ENCODE measurements around the gene OR13C3. TPM values are rescaled to one million over a fixed set of nuclear protein-coding genes. Genes with fewer than 3 reads are reported as not detected.
"Not testable (repeated sequence)": the region's sequence is repeated elsewhere in the genome, so short reads cannot be mapped to it uniquely, and the experiment has no call there.

Gene OR13C3
- total and polyA plus RNA-seq, 4 donors, result not detected

- intact Hi-C loops (cut with DNase I), result no loop called here
Observed at GRCh38 chr9:104553261-104553660, 16.6 kb upstream of the OR13C3 start.

GRCh38 chr9:104544644-104545043, 8.0 kb upstream of the OR13C3 start:
- Histone ChIP-seq H3K4me1 (ENCODE audit: control insufficient read depth in 1 of 2, insufficient read depth in 2 of 2, low read length in 2 of 2) (no peaks in the 10 kb centered on the region), H3K9me3 (ENCODE audit: control insufficient read depth, low read length) (peaks cover 2% of the 10 kb centered on the region), H3K27me3 (ENCODE audit: control insufficient read depth in 1 of 2, insufficient read depth in 2 of 2, low read length in 1 of 2) (no peaks in the 10 kb centered on the region), H3K27ac (ENCODE audit: low read depth in 1 of 2, low read length in 2 of 2) (no peak overlapping the region), H3K4me3 (ENCODE audit: low read length in 2 of 2) (no peak overlapping the region), H3K36me3 (ENCODE audit: control insufficient read depth in 1 of 2, insufficient read depth in 2 of 2, low read length in 1 of 2) (no peaks in the 10 kb centered on the region)
- no peak for ATAC-seq (ENCODE audit: low FRiP score)
- DNase-seq, result no peak
- intact Hi-C loops (cut with DNase I), result no loop called here
- 89% methylated on average over 4 of the region's 4 CpGs for WGBS, 2 donors

More at GRCh38 chr9:104553261-104553660, 16.6 kb upstream of the OR13C3 start:
- Histone ChIP-seq H3K4me3 (ENCODE audit: low read length in 2 of 2) (no peak overlapping the region), H3K4me1 (ENCODE audit: control insufficient read depth in 1 of 2, insufficient read depth in 2 of 2, low read length in 2 of 2) (no peaks in the 10 kb centered on the region), H3K9me3 (ENCODE audit: control insufficient read depth, low read length) (peaks cover 2% of the 10 kb centered on the region), H3K27ac (ENCODE audit: low read depth in 1 of 2, low read length in 2 of 2) (no peak overlapping the region), H3K27me3 (ENCODE audit: control insufficient read depth in 1 of 2, insufficient read depth in 2 of 2, low read length in 1 of 2) (no peaks in the 10 kb centered on the region), H3K36me3 (ENCODE audit: control insufficient read depth in 1 of 2, insufficient read depth in 2 of 2, low read length in 1 of 2) (no peaks in the 10 kb centered on the region)
- WGBS, 2 donors, result 27 to 29% methylated on average over 1 of the region's 1 CpG
- no peak for ATAC-seq (ENCODE audit: low FRiP score)
- no peak for DNase-seq

DNA sequence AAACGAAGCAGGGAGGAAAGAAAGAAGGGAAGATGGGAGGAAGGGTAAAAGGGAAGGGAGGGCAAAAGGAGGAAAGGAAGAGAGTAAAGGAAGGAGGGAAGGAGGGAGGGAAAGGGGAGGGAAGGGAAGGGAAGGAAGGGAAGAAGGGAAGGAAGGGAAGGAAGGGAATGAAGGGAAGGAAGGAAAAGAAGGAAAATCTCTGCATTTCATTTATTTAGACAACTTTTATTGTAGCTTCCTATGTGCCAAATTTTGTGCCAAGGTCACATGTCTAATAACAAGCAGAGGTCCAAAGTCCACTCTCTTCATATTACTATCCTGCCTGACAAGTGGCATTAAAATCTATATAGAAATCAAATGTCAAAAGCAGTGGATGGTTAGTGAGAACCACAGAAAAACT, 2.6 kb upstream of the OR13C3 start:
- DNase-seq, result no peak
- no peak overlapping the region for H3K27ac ChIP-seq (ENCODE audit: low read depth in 1 of 2, low read length in 2 of 2)
- H3K4me3 ChIP-seq (ENCODE audit: low read length in 2 of 2), result no peak overlapping the region
- WGBS, 2 donors, result 40 to 47% methylated on average over 1 of the region's 1 CpG
- no peaks in the 10 kb centered on the region for H3K36me3 ChIP-seq (ENCODE audit: control insufficient read depth in 1 of 2, insufficient read depth in 2 of 2, low read length in 1 of 2)
- no peak for ATAC-seq (ENCODE audit: low FRiP score)
- H3K4me1 ChIP-seq (ENCODE audit: control insufficient read depth in 1 of 2, insufficient read depth in 2 of 2, low read length in 2 of 2), result no peaks in the 10 kb centered on the region
- no peaks in the 10 kb centered on the region for H3K27me3 ChIP-seq (ENCODE audit: control insufficient read depth in 1 of 2, insufficient read depth in 2 of 2, low read length in 1 of 2)
- intact Hi-C loops (cut with DNase I), result no loop called here
- no peaks in the 10 kb centered on the region for H3K9me3 ChIP-seq (ENCODE audit: control insufficient read depth, low read length)

DNA sequence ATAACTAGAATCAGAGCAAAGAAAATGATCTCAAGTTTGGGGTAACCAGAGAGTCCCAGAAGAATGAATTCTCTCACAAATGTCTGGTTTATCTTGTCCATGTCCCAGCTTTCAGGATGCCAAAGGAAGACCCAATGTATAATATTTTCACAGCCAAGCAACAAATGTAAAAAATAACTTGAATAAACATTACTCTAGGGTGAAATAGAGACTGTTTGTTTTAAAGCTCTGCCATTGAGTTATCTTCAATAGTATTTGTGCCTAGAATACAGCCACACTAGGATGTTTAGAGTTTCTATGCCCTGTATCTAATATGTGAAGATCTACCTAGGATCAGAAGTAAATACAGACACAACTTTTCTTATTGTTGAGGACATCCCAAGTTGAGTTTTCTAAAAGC, 9.5 kb downstream of the OR13C3 start, which contains the start of gene OR13C4:
TSS of gene OR13C4 (minus strand) at position 101 of the 400 bp plus-strand sequence. CDS start at position 101, 0 bp downstream.
- H3K4me1 ChIP-seq (ENCODE audit: control insufficient read depth in 1 of 2, insufficient read depth in 2 of 2, low read length in 2 of 2), result no peaks in the 10 kb centered on the region
- H3K27ac ChIP-seq (ENCODE audit: low read depth in 1 of 2, low read length in 2 of 2), result no peak within 1 kb of the TSS
- H3K27me3 ChIP-seq (ENCODE audit: control insufficient read depth in 1 of 2, insufficient read depth in 2 of 2, low read length in 1 of 2), result no peaks in the 10 kb centered on the region
- no peak for ATAC-seq (ENCODE audit: low FRiP score)
- intact Hi-C loops (cut with DNase I), result no loop called here
- H3K36me3 ChIP-seq (ENCODE audit: control insufficient read depth in 1 of 2, insufficient read depth in 2 of 2, low read length in 1 of 2), result no peaks in the 10 kb centered on the region
- no peaks in the 10 kb centered on the region for H3K9me3 ChIP-seq (ENCODE audit: control insufficient read depth, low read length)
- no peak within 1 kb of the TSS for H3K4me3 ChIP-seq (ENCODE audit: low read length in 2 of 2)
- DNase-seq, result no peak

DNA sequence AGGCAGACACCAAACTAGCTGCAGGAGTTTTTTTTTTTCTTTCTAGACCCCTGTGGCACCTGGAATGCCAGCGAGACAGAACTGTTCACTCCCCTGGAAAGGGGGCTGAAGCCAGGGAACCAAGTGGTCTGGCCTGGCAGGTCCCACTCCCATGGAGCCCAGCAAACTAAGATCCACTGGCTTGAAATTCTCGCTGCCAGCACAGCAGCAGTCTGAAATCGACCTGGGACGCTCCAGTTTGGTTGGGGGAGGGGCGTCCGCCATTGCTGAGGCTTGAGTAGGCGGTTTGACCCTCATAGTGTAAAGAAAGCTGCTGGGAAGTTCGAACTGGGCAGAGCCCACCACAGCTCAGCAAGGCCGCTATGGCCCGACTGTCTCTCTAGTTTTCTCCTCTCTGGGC, 16.4 kb downstream of the OR13C3 start:
- 85 to 87% methylated on average over 10 of the region's 10 CpGs for WGBS, 2 donors
- H3K27me3 ChIP-seq (ENCODE audit: control insufficient read depth in 1 of 2, insufficient read depth in 2 of 2, low read length in 1 of 2); H3K36me3 ChIP-seq (ENCODE audit: control insufficient read depth in 1 of 2, insufficient read depth in 2 of 2, low read length in 1 of 2); H3K4me3 ChIP-seq (ENCODE audit: low read length in 2 of 2); H3K9me3 ChIP-seq (ENCODE audit: control insufficient read depth, low read length); ATAC-seq (ENCODE audit: low FRiP score); H3K4me1 ChIP-seq (ENCODE audit: control insufficient read depth in 1 of 2, insufficient read depth in 2 of 2, low read length in 2 of 2); H3K27ac ChIP-seq (ENCODE audit: low read depth in 1 of 2, low read length in 2 of 2); intact Hi-C loops (cut with DNase I); DNase-seq: not testable (repeated sequence)

GRCh38 chr9:104514901-104515300, 21.8 kb downstream of the OR13C3 start:
- Histone ChIP-seq H3K27me3 (ENCODE audit: control insufficient read depth in 1 of 2, insufficient read depth in 2 of 2, low read length in 1 of 2) (no peaks in the 10 kb centered on the region), H3K27ac (ENCODE audit: low read depth in 1 of 2, low read length in 2 of 2) (no peak overlapping the region), H3K36me3 (ENCODE audit: control insufficient read depth in 1 of 2, insufficient read depth in 2 of 2, low read length in 1 of 2) (no peaks in the 10 kb centered on the region), H3K9me3 (ENCODE audit: control insufficient read depth, low read length) (no peaks in the 10 kb centered on the region), H3K4me3 (ENCODE audit: low read length in 2 of 2) (no peak overlapping the region), H3K4me1 (ENCODE audit: control insufficient read depth in 1 of 2, insufficient read depth in 2 of 2, low read length in 2 of 2) (no peaks in the 10 kb centered on the region)
- ATAC-seq (ENCODE audit: low FRiP score) (no peak), DNase-seq (no peak)
- 70 to 76% methylated on average over 5 of the region's 5 CpGs for WGBS, 2 donors
- intact Hi-C loops (cut with DNase I), result no loop called here

DNA sequence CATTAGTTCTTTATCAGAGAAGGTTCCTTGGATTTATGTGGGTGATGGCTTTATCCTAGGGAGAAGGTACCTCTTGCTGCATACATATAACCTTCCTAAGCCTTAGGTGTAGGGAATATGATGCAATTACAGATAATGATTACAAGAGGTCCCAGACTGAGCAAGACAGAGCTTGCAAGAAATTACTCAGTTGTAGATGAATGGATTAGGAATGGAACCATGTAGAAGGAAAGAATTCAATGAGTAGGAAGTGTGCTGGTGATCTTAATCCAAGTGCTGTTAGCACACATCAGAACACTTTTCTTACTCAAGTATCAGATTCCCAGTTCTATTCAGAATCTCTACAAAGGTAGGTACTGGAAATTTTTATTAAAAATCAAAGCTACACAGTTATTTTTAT, 30.1 kb downstream of the OR13C3 start:
- intact Hi-C loops (cut with DNase I), result no loop called here

GRCh38 chr9:104503963-104504362, 32.7 kb downstream of the OR13C3 start, which contains the start of gene OR13F1:
Gene OR13F1, plus strand, starts transcription at chr9:104504263. Its CDS starts 0 bp downstream, at chr9:104504263.
- no peaks in the 10 kb centered on the region for H3K27me3 ChIP-seq (ENCODE audit: control insufficient read depth in 1 of 2, insufficient read depth in 2 of 2, low read length in 1 of 2)
- intact Hi-C loops (cut with DNase I), result no loop called here
- H3K27ac ChIP-seq (ENCODE audit: low read depth in 1 of 2, low read length in 2 of 2), result no peak within 1 kb of the TSS
- 84 to 87% methylated on average over 5 of the region's 5 CpGs for WGBS, 2 donors
- H3K9me3 ChIP-seq (ENCODE audit: control insufficient read depth, low read length), result no peaks in the 10 kb centered on the region
- no peak for ATAC-seq (ENCODE audit: low FRiP score)
- no peaks in the 10 kb centered on the region for H3K36me3 ChIP-seq (ENCODE audit: control insufficient read depth in 1 of 2, insufficient read depth in 2 of 2, low read length in 1 of 2)
- no peaks in the 10 kb centered on the region for H3K4me1 ChIP-seq (ENCODE audit: control insufficient read depth in 1 of 2, insufficient read depth in 2 of 2, low read length in 2 of 2)
- no peak for DNase-seq
- H3K4me3 ChIP-seq (ENCODE audit: low read length in 2 of 2), result no peak within 1 kb of the TSS

More for the DNA sequence above, 30.1 kb downstream of the OR13C3 start:
- Histone ChIP-seq H3K36me3 (ENCODE audit: control insufficient read depth in 1 of 2, insufficient read depth in 2 of 2, low read length in 1 of 2) (no peaks in the 10 kb centered on the region), H3K9me3 (ENCODE audit: control insufficient read depth, low read length) (no peaks in the 10 kb centered on the region), H3K4me1 (ENCODE audit: control insufficient read depth in 1 of 2, insufficient read depth in 2 of 2, low read length in 2 of 2) (no peaks in the 10 kb centered on the region), H3K4me3 (ENCODE audit: low read length in 2 of 2) (no peak overlapping the region), H3K27me3 (ENCODE audit: control insufficient read depth in 1 of 2, insufficient read depth in 2 of 2, low read length in 1 of 2) (no peaks in the 10 kb centered on the region), H3K27ac (ENCODE audit: low read depth in 1 of 2, low read length in 2 of 2) (no peak overlapping the region)
- no peak for ATAC-seq (ENCODE audit: low FRiP score)
- no peak for DNase-seq

GRCh38 chr9:104503440-104503839, 33.2 kb downstream of the OR13C3 start:
- no peaks in the 10 kb centered on the region for H3K4me1 ChIP-seq (ENCODE audit: control insufficient read depth in 1 of 2, insufficient read depth in 2 of 2, low read length in 2 of 2)
- DNase-seq (no peak), ATAC-seq (ENCODE audit: low FRiP score) (no peak)
- no peak overlapping the region for H3K27ac ChIP-seq (ENCODE audit: low read depth in 1 of 2, low read length in 2 of 2)
- no peaks in the 10 kb centered on the region for H3K9me3 ChIP-seq (ENCODE audit: control insufficient read depth, low read length)
- no peak overlapping the region for H3K4me3 ChIP-seq (ENCODE audit: low read length in 2 of 2)
- no peaks in the 10 kb centered on the region for H3K27me3 ChIP-seq (ENCODE audit: control insufficient read depth in 1 of 2, insufficient read depth in 2 of 2, low read length in 1 of 2)
- intact Hi-C loops (cut with DNase I), result no loop called here
- H3K36me3 ChIP-seq (ENCODE audit: control insufficient read depth in 1 of 2, insufficient read depth in 2 of 2, low read length in 1 of 2), result no peaks in the 10 kb centered on the region
